B cell (primary cell): Measurements from ENCODE around the gene RBM33. TPM values are rescaled to one million over a fixed set of nuclear protein-coding genes. Genes with fewer than 3 reads are reported as not detected.

Experiments used
- ATAC-seq: fragments of 200-7000 bp; cut with Tn5 transposase; one replicate; pipeline ENCODE4 v1.10.0; 2021; ENCODE audit warnings: low read depth, mild to moderate bottlenecking, moderate number of reproducible peaks, moderate library complexity
- CTCF ChIA-PET: fragments of 350-600 bp; sonication (Branson Sonifier 250); formaldehyde crosslinking; loops from one replicate; lab custom pipeline; 2021; ENCODE audit warnings: antibody characterized with exemption, inconsistent platforms; lab: Charles Lee
- POLR2A ChIA-PET: fragments of 350-600 bp; sonication (Branson Sonifier 250); formaldehyde crosslinking; loops from one replicate; lab custom pipeline; 2021; ENCODE audit warnings: antibody characterized with exemption; lab: Charles Lee
- DNase-seq: peaks from one replicate; pipeline ENCODE4 v3.0.0; 2013
- H2AFZ ChIP-seq: 2 replicates; pipeline ENCODE4 v1.6.1; 2012; ENCODE audit warnings: mild to moderate bottlenecking, low read depth, low read length; ENCODE audit not compliant: insufficient read depth, poor library complexity, severe bottlenecking
- H3K27ac ChIP-seq, 2 donors: 1 replicate in 1 of 2; 2 replicates in 1 of 2; pipeline ENCODE4 v1.5.1; 2012 to 2013; ENCODE audit warnings: low read length in 2 of 2, mild to moderate bottlenecking in 2 of 2, moderate library complexity in 1 of 2
- H3K27me3 ChIP-seq, 4 experiments: fragments of 200-600 bp in 1 of 4; sonication (generic) in 1 of 4; replicated peaks in 1 of 4; 1 replicate in 2 of 4; 2 replicates in 2 of 4; pipeline versions ENCODE4 v1.6.1 to v1.7.0; 2013 to 2016; ENCODE audit warnings: low read length in 3 of 4, mild to moderate bottlenecking in 2 of 4, mixed read lengths in 1 of 4, moderate library complexity in 1 of 4; ENCODE audit not compliant: insufficient read depth in 4 of 4, control insufficient read depth in 3 of 4; ENCODE audit errors: control extremely low read depth in 1 of 4
- H3K36me3 ChIP-seq, 2 experiments: replicated peaks in 1 of 2; 1 replicate in 1 of 2; 2 replicates in 1 of 2; pipeline versions ENCODE4 v1.6.1 to v1.7.1; 2013; ENCODE audit warnings: low read length in 1 of 2; ENCODE audit not compliant: insufficient read depth in 2 of 2, control insufficient read depth in 1 of 2; ENCODE audit errors: control extremely low read depth in 1 of 2, extremely low read depth in 1 of 2
- H3K4me1 ChIP-seq, 2 donors: fragments of 200-600 bp in 1 of 2; sonication (generic) in 1 of 2; 1 replicate in 1 of 2; 2 replicates in 1 of 2; pipeline versions ENCODE4 v1.5.1 to v1.6.1; 2013 to 2017; ENCODE audit warnings: low read length in 2 of 2; ENCODE audit not compliant: control insufficient read depth in 2 of 2, insufficient read depth in 2 of 2
- H3K4me2 ChIP-seq: replicated peaks from 2 replicates; pipeline ENCODE3; 2012; ENCODE audit warnings: mild to moderate bottlenecking, low read depth, low read length; ENCODE audit not compliant: poor library complexity, severe bottlenecking
- H3K4me3 ChIP-seq, 5 experiments: fragments of 200-600 bp in 1 of 5; sonication (generic) in 1 of 5; 1 replicate in 3 of 5; 2 replicates in 2 of 5; pipeline versions ENCODE4 v1.5.1 to v1.7.0; 2011 to 2016; ENCODE audit warnings: low read length in 4 of 5, mild to moderate bottlenecking in 4 of 5, low read depth in 2 of 5, control low read depth in 1 of 5, moderate library complexity in 1 of 5; ENCODE audit not compliant: insufficient read depth in 1 of 5; ENCODE audit errors: control extremely low read depth in 1 of 5, extremely low read depth in 1 of 5
- H3K79me2 ChIP-seq: fragments of 200-600 bp; sonication (generic); one replicate; pipeline ENCODE4 v1.6.0; 2016; ENCODE audit warnings: low read length; ENCODE audit not compliant: control insufficient read depth, insufficient read depth
- H3K9ac ChIP-seq: fragments of 200-600 bp; sonication (generic); 2 replicates; pipeline ENCODE4 v1.6.1; 2017; ENCODE audit warnings: mild to moderate bottlenecking, low read length, moderate library complexity
- H3K9me3 ChIP-seq, 3 donors: one replicate each; pipeline versions ENCODE4 v1.6.1 to v1.7.1; 2013; ENCODE audit warnings: low read length in 2 of 3; ENCODE audit not compliant: control insufficient read depth in 2 of 3, insufficient read depth in 1 of 3; ENCODE audit errors: control extremely low read depth in 1 of 3
- H4K20me1 ChIP-seq: 2 replicates; pipeline ENCODE4 v1.6.0; 2012; ENCODE audit warnings: mild to moderate bottlenecking, low read length; ENCODE audit not compliant: insufficient read depth, control insufficient read depth, poor library complexity, severe bottlenecking
- H3K27ac Mint-ChIP-seq: one replicate; pipeline ENCODE4 v1.8.0; 2021; ENCODE audit warnings: mixed read lengths
- H3K27me3 Mint-ChIP-seq: one replicate; pipeline ENCODE4 v1.8.0; 2021; ENCODE audit warnings: mixed read lengths
- H3K4me1 Mint-ChIP-seq: one replicate; pipeline ENCODE4 v1.8.0; 2021; ENCODE audit warnings: mixed read lengths
- H3K4me3 Mint-ChIP-seq: one replicate; pipeline ENCODE4 v1.8.0; 2021; ENCODE audit warnings: mixed read lengths
- H3K9me3 Mint-ChIP-seq: one replicate; pipeline ENCODE4 v1.8.0; 2022; ENCODE audit warnings: mixed read lengths; ENCODE audit not compliant: insufficient read depth
- EZH2 ChIP-seq: IDR thresholded peaks from 2 replicates; pipeline ENCODE4 v1.6.1; 2012; ENCODE audit warnings: borderline replicate concordance, low read depth, mild to moderate bottlenecking, moderate library complexity, low read length; ENCODE audit not compliant: insufficient read depth, poor library complexity, severe bottlenecking
- WGBS: methylation state at CpG from one replicate; pipeline ENCODE4 v1.1.5; 2013; ENCODE audit warnings: missing lambda C conversion rate; ENCODE audit not compliant: insufficient coverage; 5-methylcytosine and 5-hydroxymethylcytosine counted together
- intact Hi-C: fragments of 100-400 bp; cut with micrococcal nuclease; formaldehyde crosslinking; loops from one replicate; pipeline ENCODE4 v1.10.0; 2022
- polyA plus RNA-seq: library from polyadenylated mRNA; depleted of rRNA; stranded (reverse); fragments of >200 nt; gene quantifications from 2 replicates; pipeline ENCODE4 v1.2.3, GENCODE V29; 2012
- total RNA-seq, 2 donors: library from RNA; stranded (reverse); fragments of 120-200 nt in 1 of 2; gene quantifications; 1 replicate in 1 of 2; 2 replicates in 1 of 2; pipeline versions ENCODE4 v1.2.3 to v1.2.4, GENCODE V29; 2013 to 2022
- TF ChIP-seq, protein P1 (sequence below): fragments of 200-600 bp; IDR thresholded peaks from one replicate; pipeline ENCODE4 v1.8.0; 2022; ENCODE audit warnings: antibody characterized with exemption, mild to moderate bottlenecking

The RBM33 gene
- total and polyA plus RNA-seq, 2 donors (not counting 1 experiment from before 2014, with no cell fraction given): 33.5 to 189 TPM

DNA sequence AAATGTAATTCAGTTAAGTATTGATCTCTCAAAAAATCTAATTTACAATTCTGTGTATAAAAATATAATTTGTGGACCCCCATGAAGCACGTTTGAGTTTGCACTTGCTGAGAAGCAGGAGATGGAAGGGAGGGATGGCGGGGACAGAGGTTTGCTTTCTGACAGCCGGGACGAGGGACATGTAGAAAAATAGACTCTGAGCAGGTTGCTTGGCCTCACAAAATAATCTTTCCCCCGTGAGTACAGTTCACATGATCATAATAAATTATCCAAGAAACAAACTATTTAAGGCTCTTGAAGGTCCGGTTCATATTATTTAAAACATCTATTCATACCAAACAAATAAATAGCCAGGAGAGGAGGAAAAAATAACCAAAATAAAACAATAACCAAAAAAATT is 157.8 kb downstream of the RBM33 start:
- H3K27me3 ChIP-seq: peaks cover 0 to 67% (median 21%) of the 10 kb centered on the region in 4 experiments
- Mint-ChIP-seq H3K27ac (no peak overlapping the region), H3K4me1 (peaks cover 28% of the 10 kb centered on the region), H3K4me3 (peak overlapping the region; percentile 27), H3K9me3 (no peaks in the 10 kb centered on the region), H3K27me3 (peaks cover 55% of the 10 kb centered on the region)
- H2AFZ ChIP-seq: no peak overlapping the region
- H3K27ac ChIP-seq: no peak overlapping the region
- ChIA-PET CTCF (no interaction called here), POLR2A (no interaction called here)
- ATAC-seq (no peak), DNase-seq (no peak)
- H3K9ac ChIP-seq: no peak overlapping the region
- WGBS: 20% methylated on average over 1 of the region's 6 CpGs
- intact Hi-C loops: no loop called here
- no peaks in the 10 kb centered on the region for H4K20me1 ChIP-seq
- H3K4me2 ChIP-seq: no peak overlapping the region
- no peak for TF ChIP-seq EZH2
- TF ChIP-seq, protein P1, sequence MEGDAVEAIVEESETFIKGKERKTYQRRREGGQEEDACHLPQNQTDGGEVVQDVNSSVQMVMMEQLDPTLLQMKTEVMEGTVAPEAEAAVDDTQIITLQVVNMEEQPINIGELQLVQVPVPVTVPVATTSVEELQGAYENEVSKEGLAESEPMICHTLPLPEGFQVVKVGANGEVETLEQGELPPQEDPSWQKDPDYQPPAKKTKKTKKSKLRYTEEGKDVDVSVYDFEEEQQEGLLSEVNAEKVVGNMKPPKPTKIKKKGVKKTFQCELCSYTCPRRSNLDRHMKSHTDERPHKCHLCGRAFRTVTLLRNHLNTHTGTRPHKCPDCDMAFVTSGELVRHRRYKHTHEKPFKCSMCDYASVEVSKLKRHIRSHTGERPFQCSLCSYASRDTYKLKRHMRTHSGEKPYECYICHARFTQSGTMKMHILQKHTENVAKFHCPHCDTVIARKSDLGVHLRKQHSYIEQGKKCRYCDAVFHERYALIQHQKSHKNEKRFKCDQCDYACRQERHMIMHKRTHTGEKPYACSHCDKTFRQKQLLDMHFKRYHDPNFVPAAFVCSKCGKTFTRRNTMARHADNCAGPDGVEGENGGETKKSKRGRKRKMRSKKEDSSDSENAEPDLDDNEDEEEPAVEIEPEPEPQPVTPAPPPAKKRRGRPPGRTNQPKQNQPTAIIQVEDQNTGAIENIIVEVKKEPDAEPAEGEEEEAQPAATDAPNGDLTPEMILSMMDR: no peak
- H3K79me2 ChIP-seq: no peaks in the 10 kb centered on the region
- no peaks in the 10 kb centered on the region for H3K36me3 ChIP-seq
- H3K9me3 ChIP-seq: peaks cover 0 to 7% (median 0%) of the 10 kb centered on the region in 3 donors
- H3K4me3 ChIP-seq: no peak overlapping the region
- H3K4me1 ChIP-seq: peaks cover 41 to 47% of the 10 kb centered on the region in 2 donors

- Histone ChIP-seq H4K20me1 (no peaks in the 10 kb centered on the region), H3K9me3 (peaks cover 0 to 10% (median 0%) of the 10 kb centered on the region in 3 donors), H3K4me2 (peak overlapping the region; percentile 95), H3K27me3 (peaks cover 0 to 69% (median 25%) of the 10 kb centered on the region in 4 experiments), H3K9ac (no peak overlapping the region), H3K36me3 (no peaks in the 10 kb centered on the region), H3K79me2 (no peaks in the 10 kb centered on the region), H3K4me1 (peaks cover 41 to 54% of the 10 kb centered on the region in 2 donors), H2AFZ (peak overlapping the region; percentile 58), H3K27ac (no peak overlapping the region), H3K4me3 (peak overlapping the region in 3 of 5 experiments; percentile 51 to 55 (median 53))
- WGBS: 17% methylated on average over 70 of the region's 70 CpGs
- Mint-ChIP-seq H3K9me3 (no peaks in the 10 kb centered on the region), H3K4me3 (no peak overlapping the region), H3K4me1 (peaks cover 34% of the 10 kb centered on the region), H3K27me3 (peaks cover 61% of the 10 kb centered on the region), H3K27ac (no peak overlapping the region)
- ATAC-seq (no peak), DNase-seq (no peak)
- intact Hi-C loops: no loop called here
- TF ChIP-seq, protein P1: no peak
- no peak for TF ChIP-seq EZH2
- ChIA-PET POLR2A (no interaction called here), CTCF (no interaction called here)
These were observed 158.5 kb downstream of the RBM33 start for GRCh38 chr7:155802906-155803417.
